ENCODE results near the gene ARHGEF4.

Gene ARHGEF4

GRCh38 chr2:130997198-130997597 lies 160.5 kb downstream of the ARHGEF4 start:
- no peaks in the 10 kb centered on the region for H3K36me3 ChIP-seq (ENCODE audit: insufficient read depth)
- H4K20me1 ChIP-seq (ENCODE audit: insufficient read depth) = no peaks in the 10 kb centered on the region
- no peak overlapping the region for H2AFZ ChIP-seq (ENCODE audit: low read depth)
- no peak overlapping the region for H3K27ac ChIP-seq
- no peaks in the 10 kb centered on the region for H3K79me2 ChIP-seq (ENCODE audit: insufficient read depth, low read depth)
- H3K9ac ChIP-seq = no peak overlapping the region
- H3K4me2 ChIP-seq = no peak overlapping the region
- no peak overlapping the region for H3K4me3 ChIP-seq (IDR thresholded peaks at IDR 0.05; ENCODE audit: insufficient read depth, low read depth, low read length)
- H3K27me3 ChIP-seq (ENCODE audit: insufficient read depth, low read depth) = no peaks in the 10 kb centered on the region
- H3K4me1 ChIP-seq (ENCODE audit: low read depth, poor library complexity, severe bottlenecking) = no peaks in the 10 kb centered on the region
- TF ChIP-seq CTCF (conservative IDR thresholded peaks at IDR 0.05; ENCODE audit: low read depth, low read length) = no peak

GRCh38 chr2:130998561-130998960 lies 161.8 kb downstream of the ARHGEF4 start:
- Histone ChIP-seq H3K36me3 (ENCODE audit: insufficient read depth) (no peaks in the 10 kb centered on the region), H3K4me2 (no peak overlapping the region), H3K4me3 (IDR thresholded peaks at IDR 0.05; ENCODE audit: insufficient read depth, low read depth, low read length) (no peak overlapping the region), H4K20me1 (ENCODE audit: insufficient read depth) (no peaks in the 10 kb centered on the region), H3K27me3 (ENCODE audit: insufficient read depth, low read depth) (no peaks in the 10 kb centered on the region), H3K9ac (no peak overlapping the region), H3K4me1 (ENCODE audit: low read depth, poor library complexity, severe bottlenecking) (no peaks in the 10 kb centered on the region), H3K27ac (no peak overlapping the region), H3K79me2 (ENCODE audit: insufficient read depth, low read depth) (no peaks in the 10 kb centered on the region), H2AFZ (ENCODE audit: low read depth) (no peak overlapping the region)
- no peak for TF ChIP-seq CTCF (conservative IDR thresholded peaks at IDR 0.05; ENCODE audit: low read depth, low read length)

GRCh38 chr2:131004446-131005209 lies 167.9 kb downstream of the ARHGEF4 start:
- H3K4me1 ChIP-seq (ENCODE audit: low read depth, poor library complexity, severe bottlenecking) = no peaks in the 10 kb centered on the region
- H3K36me3 ChIP-seq (ENCODE audit: insufficient read depth) = no peaks in the 10 kb centered on the region
- H2AFZ ChIP-seq (ENCODE audit: low read depth) = no peak overlapping the region
- H3K27me3 ChIP-seq (ENCODE audit: insufficient read depth, low read depth) = no peaks in the 10 kb centered on the region
- H3K27ac ChIP-seq = no peak overlapping the region
- H4K20me1 ChIP-seq (ENCODE audit: insufficient read depth) = no peaks in the 10 kb centered on the region
- no peak for TF ChIP-seq CTCF (conservative IDR thresholded peaks at IDR 0.05; ENCODE audit: low read depth, low read length)
- H3K4me3 ChIP-seq (IDR thresholded peaks at IDR 0.05; ENCODE audit: insufficient read depth, low read depth, low read length) = no peak overlapping the region
- no peak overlapping the region for H3K9ac ChIP-seq
- no peak overlapping the region for H3K4me2 ChIP-seq
- H3K79me2 ChIP-seq (ENCODE audit: insufficient read depth, low read depth) = no peaks in the 10 kb centered on the region

GRCh38 chr2:131005216-131005935 lies 168.7 kb downstream of the ARHGEF4 start:
- Histone ChIP-seq H3K9ac (no peak overlapping the region), H3K4me1 (ENCODE audit: low read depth, poor library complexity, severe bottlenecking) (no peaks in the 10 kb centered on the region), H2AFZ (ENCODE audit: low read depth) (no peak overlapping the region), H3K27ac (no peak overlapping the region), H4K20me1 (ENCODE audit: insufficient read depth) (no peaks in the 10 kb centered on the region), H3K36me3 (ENCODE audit: insufficient read depth) (no peaks in the 10 kb centered on the region), H3K27me3 (ENCODE audit: insufficient read depth, low read depth) (no peaks in the 10 kb centered on the region), H3K79me2 (ENCODE audit: insufficient read depth, low read depth) (no peaks in the 10 kb centered on the region), H3K4me3 (IDR thresholded peaks at IDR 0.05; ENCODE audit: insufficient read depth, low read depth, low read length) (no peak overlapping the region), H3K4me2 (no peak overlapping the region)
- TF ChIP-seq CTCF (conservative IDR thresholded peaks at IDR 0.05; ENCODE audit: low read depth, low read length) = no peak
